Stimulated activated CD8-positive, alpha-beta memory T cell treated with anti-CD3 and anti-CD28 coated beads, Interleukin-4, amount 100 ng/mL, for 4 hours (primary cell): Measurements from ENCODE around the gene GRIN3B.

Experiments used
- DNase-seq, 2 donors: peaks; one replicate each; pipeline ENCODE4 v3.0.0-alpha.2; 2020; ENCODE audit warnings: low read depth in 2 of 2, low spot score in 1 of 2

GRIN3B gene

GRCh38 chr19:964116-964520 lies 36.1 kb upstream of the GRIN3B start:
- DNase-seq: no peak

GRCh38 chr19:964761-965694 lies 35.2 kb upstream of the GRIN3B start:
- DNase-seq: no peak

- DNase-seq: no peak
Measured at GRCh38 chr19:966485-967088, 33.6 kb upstream of the GRIN3B start.

GRCh38 chr19:970695-971094 lies 29.5 kb upstream of the GRIN3B start:
- no peak for DNase-seq

GRCh38 chr19:971795-972194 lies 28.4 kb upstream of the GRIN3B start:
- no peak for DNase-seq

- no peak for DNase-seq
Measured at GRCh38 chr19:972281-972680, 27.9 kb upstream of the GRIN3B start.

- DNase-seq: no peak
Measured at GRCh38 chr19:973726-974563, 26.3 kb upstream of the GRIN3B start.

GRCh38 chr19:974564-975257 lies 25.5 kb upstream of the GRIN3B start:
- DNase-seq: no peak

GRCh38 chr19:976476-976875 lies 23.7 kb upstream of the GRIN3B start:
- DNase-seq: no peak

GRCh38 chr19:977058-977464 lies 23.2 kb upstream of the GRIN3B start:
- DNase-seq: no peak

GRCh38 chr19:979318-979741 lies 20.9 kb upstream of the GRIN3B start:
- DNase-seq: no peak

GRCh38 chr19:980133-980998 lies 19.9 kb upstream of the GRIN3B start:
- DNase-seq: no peak

- peak; percentile 34 to 49 for DNase-seq
Measured at GRCh38 chr19:982567-983170, 17.6 kb upstream of the GRIN3B start.

GRCh38 chr19:984165-984967 lies 15.9 kb upstream of the GRIN3B start, which contains the start of gene WDR18:
TSS of gene WDR18 (plus strand) at chr19:984345. CDS start at chr19:984354, 9 bp downstream.
- peak; percentile 72 to 83 for DNase-seq

- DNase-seq: no peak
Measured at GRCh38 chr19:986083-986482, 14.1 kb upstream of the GRIN3B start.

- no peak for DNase-seq
Measured at GRCh38 chr19:988081-988480, 12.1 kb upstream of the GRIN3B start.

GRCh38 chr19:988510-988909 lies 11.7 kb upstream of the GRIN3B start:
- DNase-seq: no peak

GRCh38 chr19:989381-990081 lies 10.7 kb upstream of the GRIN3B start:
- DNase-seq: no peak
